ENCODE results near the gene GSTM3. TPM values are rescaled to one million over a fixed set of nuclear protein-coding genes. Genes with fewer than 3 reads are reported as not detected.

Gene GSTM3
- total RNA-seq, 1 experiment from 2014 or later, result 10.6 TPM

GRCh38 chr1:109754738-109755137, 13.9 kb upstream of the GSTM3 start:
- BruUV-seq (replicated peaks), result no TSS peak
- ChIA-PET POLR2A (no interaction called here), CTCF (no interaction called here)
- no peak for TF ChIP-seq CTCF (IDR thresholded peaks at IDR 0.05; ENCODE audit: insufficient read depth in 1 of 2, low read depth in 1 of 2, low read length in 1 of 2, severe bottlenecking in 1 of 2, unreplicated experiment in 1 of 2)
- no peaks in the 10 kb centered on the region for H3K9me3 Mint-ChIP-seq (ENCODE audit: unreplicated experiment)
- no peak overlapping the region for H3K27ac Mint-ChIP-seq (ENCODE audit: unreplicated experiment)
- DNase-seq, result no peak
- no peaks in the 10 kb centered on the region for H3K9me3 ChIP-seq
- H3K4me1 ChIP-seq, result no peaks in the 10 kb centered on the region
- H3K4me3 ChIP-seq (ENCODE audit: low read depth, low read length), result no peak overlapping the region
- intact Hi-C loops (cut with micrococcal nuclease; ENCODE audit: unreplicated experiment), result no loop called here
- H3K4me1 Mint-ChIP-seq (ENCODE audit: low read depth, unreplicated experiment), result no peaks in the 10 kb centered on the region
- H3K36me3 Mint-ChIP-seq (ENCODE audit: insufficient read depth, unreplicated experiment), result peaks cover 19% of the 10 kb centered on the region
- H3K4me3 Mint-ChIP-seq (ENCODE audit: unreplicated experiment), result no peak overlapping the region
- no peaks in the 10 kb centered on the region for H3K27me3 Mint-ChIP-seq (ENCODE audit: insufficient read depth, unreplicated experiment)
- H3K27me3 ChIP-seq (replicated peaks; ENCODE audit: control insufficient read depth, insufficient read depth, low read length), result no peaks in the 10 kb centered on the region
- H3K36me3 ChIP-seq (ENCODE audit: control insufficient read depth, insufficient read depth, low read length), result peaks cover 3% of the 10 kb centered on the region

- no peaks in the 10 kb centered on the region for H3K27me3 ChIP-seq (replicated peaks; ENCODE audit: control insufficient read depth, insufficient read depth, low read length)
- no peaks in the 10 kb centered on the region for H3K9me3 ChIP-seq
- no peak for TF ChIP-seq CTCF (IDR thresholded peaks at IDR 0.05; ENCODE audit: insufficient read depth in 1 of 2, low read depth in 1 of 2, low read length in 1 of 2, severe bottlenecking in 1 of 2, unreplicated experiment in 1 of 2)
- DNase-seq, result no peak
- intact Hi-C loops (cut with micrococcal nuclease; ENCODE audit: unreplicated experiment), result no loop called here
- H3K36me3 ChIP-seq (ENCODE audit: control insufficient read depth, insufficient read depth, low read length), result peaks cover 2% of the 10 kb centered on the region; the same call in 1 of the 2 replicates
- no peak overlapping the region for H3K27ac Mint-ChIP-seq (ENCODE audit: unreplicated experiment)
- peaks cover 23% of the 10 kb centered on the region for H3K36me3 Mint-ChIP-seq (ENCODE audit: insufficient read depth, unreplicated experiment)
- no peaks in the 10 kb centered on the region for H3K27me3 Mint-ChIP-seq (ENCODE audit: insufficient read depth, unreplicated experiment)
- CTCF ChIA-PET, result no interaction called here
- no peaks in the 10 kb centered on the region for H3K4me1 Mint-ChIP-seq (ENCODE audit: low read depth, unreplicated experiment)
- no peaks in the 10 kb centered on the region for H3K9me3 Mint-ChIP-seq (ENCODE audit: unreplicated experiment)
- H3K4me3 Mint-ChIP-seq (ENCODE audit: unreplicated experiment), result no peak overlapping the region
- BruUV-seq (replicated peaks), result no TSS peak
- no peaks in the 10 kb centered on the region for H3K4me1 ChIP-seq
- H3K4me3 ChIP-seq (ENCODE audit: low read depth, low read length), result no peak overlapping the region
- POLR2A ChIA-PET, result no interaction called here
These were observed 10.9 kb upstream of the GSTM3 start for GRCh38 chr1:109751531-109752260.

GRCh38 chr1:109750920-109751319, 10.1 kb upstream of the GSTM3 start:
- Histone ChIP-seq H3K27me3 (replicated peaks; ENCODE audit: control insufficient read depth, insufficient read depth, low read length) (no peaks in the 10 kb centered on the region), H3K4me3 (ENCODE audit: low read depth, low read length) (no peak overlapping the region), H3K9me3 (no peaks in the 10 kb centered on the region), H3K4me1 (no peaks in the 10 kb centered on the region), H3K36me3 (ENCODE audit: control insufficient read depth, insufficient read depth, low read length) (peaks cover 2% of the 10 kb centered on the region; the same call in 1 of the 2 replicates)
- intact Hi-C loops (cut with micrococcal nuclease; ENCODE audit: unreplicated experiment), result no loop called here
- Mint-ChIP-seq H3K36me3 (ENCODE audit: insufficient read depth, unreplicated experiment) (peaks cover 16% of the 10 kb centered on the region), H3K27ac (ENCODE audit: unreplicated experiment) (no peak overlapping the region), H3K27me3 (ENCODE audit: insufficient read depth, unreplicated experiment) (no peaks in the 10 kb centered on the region), H3K9me3 (ENCODE audit: unreplicated experiment) (no peaks in the 10 kb centered on the region), H3K4me1 (ENCODE audit: low read depth, unreplicated experiment) (no peaks in the 10 kb centered on the region), H3K4me3 (ENCODE audit: unreplicated experiment) (no peak overlapping the region)
- CTCF ChIA-PET, result interaction anchor here (1.4 kb wide), 1 partner anchor 111 kb away, joined by 3 read pairs; no protein-coding TSS in a partner anchor
- DNase-seq, result no peak
- no peak for TF ChIP-seq CTCF (IDR thresholded peaks at IDR 0.05; ENCODE audit: insufficient read depth in 1 of 2, low read depth in 1 of 2, low read length in 1 of 2, severe bottlenecking in 1 of 2, unreplicated experiment in 1 of 2)
- BruUV-seq (replicated peaks), result no TSS peak
- POLR2A ChIA-PET, result no interaction called here
